ENCODE results near the gene SP140L.
"Not testable (repeated sequence)": the region's sequence is repeated elsewhere in the genome, so short reads cannot be mapped to it uniquely, and the experiment has no call there.

Gene SP140L

GRCh38 chr2:230418341-230419016 is 91.5 kb downstream of the SP140L start:
- DNase-seq (ENCODE audit: low read depth): peak; percentile 37

GRCh38 chr2:230419181-230419580 is 92.2 kb downstream of the SP140L start:
- DNase-seq (ENCODE audit: low read depth): no peak

GRCh38 chr2:230422149-230422548 is 95.2 kb downstream of the SP140L start:
- no peak for DNase-seq (ENCODE audit: low read depth)

GRCh38 chr2:230423851-230424458 is 97.0 kb downstream of the SP140L start:
- DNase-seq (ENCODE audit: low read depth): no peak

GRCh38 chr2:230425377-230425776 is 98.4 kb downstream of the SP140L start:
- no peak for DNase-seq (ENCODE audit: low read depth)

GRCh38 chr2:230429513-230429912 is 102.5 kb downstream of the SP140L start:
- no peak for DNase-seq (ENCODE audit: low read depth)

- DNase-seq (ENCODE audit: low read depth): no peak
Measured at GRCh38 chr2:230430957-230431910, 104.2 kb downstream of the SP140L start.

- no peak for DNase-seq (ENCODE audit: low read depth)
Measured at GRCh38 chr2:230434677-230435324, 107.8 kb downstream of the SP140L start.

GRCh38 chr2:230435431-230435830 is 108.4 kb downstream of the SP140L start:
- no peak for DNase-seq (ENCODE audit: low read depth)

- not testable (repeated sequence) for DNase-seq (ENCODE audit: low read depth)
Measured at GRCh38 chr2:230439121-230439520, 112.1 kb downstream of the SP140L start.

- DNase-seq (ENCODE audit: low read depth): no peak
Measured at GRCh38 chr2:230439590-230439989, 112.6 kb downstream of the SP140L start.

- DNase-seq (ENCODE audit: low read depth): peak; percentile 54
Measured at GRCh38 chr2:230441227-230441897, 114.4 kb downstream of the SP140L start.

GRCh38 chr2:230443541-230443940 is 116.5 kb downstream of the SP140L start:
- DNase-seq (ENCODE audit: low read depth): peak; percentile 38

- DNase-seq (ENCODE audit: low read depth): no peak
Measured at GRCh38 chr2:230444832-230445231, 117.8 kb downstream of the SP140L start.

- no peak for DNase-seq (ENCODE audit: low read depth)
Measured at GRCh38 chr2:230447036-230447435, 120.0 kb downstream of the SP140L start.

GRCh38 chr2:230447455-230448451 is 120.8 kb downstream of the SP140L start:
- no peak for DNase-seq (ENCODE audit: low read depth)

GRCh38 chr2:230449901-230450467 is 123.0 kb downstream of the SP140L start:
- no peak for DNase-seq (ENCODE audit: low read depth)

GRCh38 chr2:230453006-230453405 is 126.0 kb downstream of the SP140L start:
- DNase-seq (ENCODE audit: low read depth): no peak

Measured in GM04503 (cell line).